Right lung (tissue), 10 donors: ENCODE data around the gene RPRM. TPM values are rescaled to one million over a fixed set of nuclear protein-coding genes. Genes with fewer than 3 reads are reported as not detected.
A peak's percentile ranks its signal among the peaks of the same experiment; 100 is the strongest.
"Not testable (repeated sequence)": the region's sequence is repeated elsewhere in the genome, so short reads cannot be mapped to it uniquely, and the experiment has no call there.

Source experiments
- DNase-seq, 2 donors: peaks; one replicate each; pipeline ENCODE4 v3.0.0-alpha.2; 2013
- long read RNA-seq, 8 donors: transcript quantifications; one replicate each; lab custom pipeline, GENCODE V29; 2026
- polyA plus RNA-seq, 5 donors: library from polyadenylated mRNA; unstranded; fragments of 120-200 nt; gene quantifications; one replicate each; pipeline versions ENCODE4 v1.2.1 to v1.2.3, GENCODE V29; 2013; ENCODE audit warnings: inconsistent platforms in 1 of 5, low replicate concordance in 1 of 5; ENCODE audit not compliant: insufficient read length in 5 of 5, insufficient read depth in 1 of 5

Gene RPRM
- 1 to 10 TPM in 4 of 5 donors, under 1 TPM in 1; 0.58 to 2.0 (median 1.3) TPM for polyA plus RNA-seq
- long read RNA-seq, donor 1, partial matches to known transcripts, result 0 of 1 reads
- long read RNA-seq, donor 1, other reads (novel, unspliced or antisense), result 0 of 1 reads
- long read RNA-seq, donor 2, result 0 reads
- long read RNA-seq, donor 3, partial matches to known transcripts, result 0 of 3 reads
- long read RNA-seq, donor 3, other reads (novel, unspliced or antisense), result 0 of 3 reads
- long read RNA-seq, donor 4, partial matches to known transcripts, result 0 of 2 reads
- long read RNA-seq, donor 4, other reads (novel, unspliced or antisense), result 0 of 2 reads
- long read RNA-seq, donor 5, partial matches to known transcripts, result 0 of 3 reads
- long read RNA-seq, donor 5, other reads (novel, unspliced or antisense), result 0 of 3 reads
- long read RNA-seq, donor 6, partial matches to known transcripts, result 0 of 4 reads
- long read RNA-seq, donor 6, other reads (novel, unspliced or antisense), result 0 of 4 reads
- long read RNA-seq, donor 7, result 0 reads
- long read RNA-seq, donor 8, partial matches to known transcripts, result 0 of 1 reads
- long read RNA-seq, donor 8, other reads (novel, unspliced or antisense), result 0 of 1 reads

DNA sequence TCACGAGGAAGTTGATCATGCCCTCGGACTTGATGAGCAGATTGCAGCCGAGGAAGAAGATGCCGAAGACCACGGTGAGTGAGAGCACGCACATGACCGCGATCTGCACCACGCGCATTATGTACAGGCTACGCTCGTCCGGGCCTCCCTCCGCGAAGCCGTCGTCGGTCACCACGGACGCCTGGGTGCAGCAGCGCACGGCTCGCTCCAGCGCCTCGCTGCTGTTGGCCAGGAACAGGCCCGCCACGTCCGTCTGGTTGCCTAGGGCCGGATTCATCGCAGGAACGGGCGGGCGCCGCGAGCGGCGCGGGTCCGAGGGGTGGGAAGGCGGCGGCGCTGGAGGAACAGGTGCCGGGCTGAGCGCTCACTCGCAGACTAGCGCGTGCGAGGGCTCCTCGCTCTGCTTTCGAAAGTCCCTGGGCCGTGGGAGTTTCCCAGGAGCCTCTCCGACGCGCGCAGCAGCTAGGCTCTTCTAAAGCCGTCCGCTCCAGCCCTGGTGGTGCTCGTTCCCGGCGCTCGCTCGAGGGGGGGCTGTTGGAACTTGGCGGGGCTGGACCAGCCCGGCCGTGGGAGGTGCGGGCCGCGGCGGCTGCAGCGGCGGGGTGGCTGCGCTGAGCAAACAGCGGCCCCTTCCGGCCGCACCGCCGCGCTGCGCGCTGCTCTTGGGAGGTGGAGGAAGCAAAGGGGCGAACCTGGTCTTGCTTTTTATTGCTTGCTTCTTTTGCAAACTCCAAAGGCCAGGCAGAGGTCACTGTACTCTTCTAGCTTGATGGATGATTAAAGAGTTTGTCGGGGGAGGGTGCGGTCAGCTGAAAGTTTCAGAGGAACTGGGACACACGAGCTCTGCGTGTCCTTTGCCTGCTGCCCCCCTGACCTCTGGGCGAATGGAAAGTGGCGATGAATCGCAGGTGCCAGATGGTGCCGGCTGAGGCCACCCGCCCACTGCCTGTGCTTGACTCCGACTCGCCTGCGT lies at the start of gene RPRM:
RPRM (minus strand) TSS at position 474 of the 973 bp plus-strand sequence; CDS start at position 277, 197 bp downstream.
- DNase-seq, result peak; percentile 56 to 65

- DNase-seq, result peak; percentile 10 to 26
These were observed 40.8 kb upstream of the RPRM start for GRCh38 chr2:153519257-153519875.

- DNase-seq, result no peak
These were observed 33.8 kb upstream of the RPRM start for GRCh38 chr2:153512331-153512730.

DNA sequence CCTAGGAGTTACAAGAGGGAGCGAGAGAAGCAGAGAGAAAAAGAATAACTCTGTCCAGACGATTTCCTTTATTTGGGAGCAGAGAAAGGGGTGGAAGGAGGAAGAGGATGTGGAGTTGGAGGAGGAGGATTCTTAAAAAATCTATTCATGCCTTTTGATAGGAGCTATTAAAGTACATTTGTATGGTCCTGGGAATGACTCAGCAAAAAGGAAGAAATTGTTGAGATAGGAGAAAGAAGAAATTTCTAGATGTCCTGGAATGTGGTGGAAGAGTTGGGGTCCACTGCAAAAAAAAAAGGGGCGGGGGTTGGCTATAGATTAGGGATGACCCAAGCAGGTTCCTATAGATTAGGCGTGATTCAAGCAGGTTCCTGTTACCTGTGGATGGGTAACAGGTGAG lies 32.4 kb upstream of the RPRM start:
- DNase-seq, result no peak

- DNase-seq, result no peak
These were observed 30.6 kb upstream of the RPRM start for GRCh38 chr2:153509133-153509532.

- not testable (repeated sequence) for DNase-seq
These were observed 27.9 kb upstream of the RPRM start for GRCh38 chr2:153506499-153506898.

DNA sequence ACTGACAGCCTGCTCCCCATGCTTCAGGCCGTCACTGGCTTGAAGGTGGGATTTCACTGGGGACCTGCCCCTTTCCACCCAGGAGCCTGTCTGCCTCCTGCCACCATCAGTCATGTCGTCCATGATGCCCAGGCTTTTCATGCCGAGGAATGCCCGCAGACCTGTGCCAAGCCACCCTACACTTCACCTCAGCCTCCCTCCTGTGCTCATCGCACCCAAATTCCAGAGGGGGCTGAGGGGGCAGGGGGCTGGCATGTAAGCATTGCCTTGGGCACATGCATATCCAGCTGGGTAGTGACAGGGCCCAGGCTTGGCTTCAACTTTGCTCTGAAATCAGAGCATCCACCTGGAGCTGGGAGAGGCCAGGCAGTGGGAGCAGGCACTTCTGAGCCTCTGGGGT lies 20.9 kb upstream of the RPRM start:
- no peak for DNase-seq

GRCh38 chr2:153497938-153498629 lies 19.5 kb upstream of the RPRM start:
- no peak for DNase-seq

DNA sequence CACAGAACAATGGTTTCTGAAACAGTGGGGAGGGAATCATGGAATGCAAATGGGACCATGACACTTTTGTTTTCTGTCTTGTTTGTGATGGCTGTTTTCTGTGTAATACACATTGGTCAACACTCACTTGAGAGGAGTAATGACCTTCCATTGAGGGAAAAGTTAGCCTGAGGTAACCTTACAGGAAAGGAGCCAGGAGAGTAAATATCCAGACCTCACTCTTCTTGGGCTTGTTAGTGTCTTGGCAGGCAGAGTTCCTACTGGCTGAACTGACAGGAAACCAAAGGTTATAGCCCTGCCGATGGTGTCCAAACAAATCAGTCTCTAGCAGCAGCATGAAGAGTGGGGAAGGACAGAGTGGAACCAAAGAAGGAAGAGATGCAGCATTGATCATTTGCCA lies 17.2 kb upstream of the RPRM start:
- no peak for DNase-seq

DNA sequence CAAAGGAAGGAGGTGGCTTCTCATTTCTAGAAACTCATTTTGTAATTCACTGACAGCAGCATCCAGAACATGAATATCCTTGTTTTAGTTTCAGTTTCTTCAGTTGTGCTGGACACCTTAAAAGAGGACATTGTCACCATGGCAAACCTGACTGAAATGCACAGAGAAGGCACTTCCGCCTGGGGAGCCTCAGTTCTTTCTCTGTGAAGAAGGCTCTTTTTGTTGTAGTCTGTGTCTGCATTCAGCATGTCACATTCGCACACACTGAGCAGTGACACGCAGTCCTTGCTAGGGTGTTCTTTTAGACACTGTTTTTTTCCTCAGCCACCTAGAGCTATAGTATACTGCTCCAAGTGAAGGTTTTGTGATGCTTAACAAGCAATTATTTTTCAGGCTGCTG lies 9.5 kb upstream of the RPRM start:
- no peak for DNase-seq

DNA sequence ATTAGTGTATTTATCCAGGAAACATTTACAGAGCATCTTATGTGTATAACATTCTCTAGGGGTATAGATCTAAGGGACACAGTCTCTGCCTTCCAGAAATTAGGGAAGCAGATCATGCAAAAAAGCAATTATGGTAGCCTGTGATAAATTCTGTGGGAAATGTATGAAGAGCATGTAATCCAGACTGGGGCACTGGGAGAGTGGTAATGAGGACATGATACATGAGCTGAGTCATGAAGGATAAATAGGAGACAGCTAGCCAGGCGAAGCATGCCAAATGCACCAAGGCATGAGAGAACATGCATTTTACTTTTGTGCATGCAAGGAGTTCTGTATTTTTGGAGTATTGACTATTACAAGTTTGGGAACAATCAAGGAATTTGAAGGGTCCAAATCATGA lies 8.9 kb upstream of the RPRM start:
- no peak for DNase-seq

GRCh38 chr2:153479573-153479972 lies 1.0 kb upstream of the RPRM start:
- DNase-seq, result no peak

DNA sequence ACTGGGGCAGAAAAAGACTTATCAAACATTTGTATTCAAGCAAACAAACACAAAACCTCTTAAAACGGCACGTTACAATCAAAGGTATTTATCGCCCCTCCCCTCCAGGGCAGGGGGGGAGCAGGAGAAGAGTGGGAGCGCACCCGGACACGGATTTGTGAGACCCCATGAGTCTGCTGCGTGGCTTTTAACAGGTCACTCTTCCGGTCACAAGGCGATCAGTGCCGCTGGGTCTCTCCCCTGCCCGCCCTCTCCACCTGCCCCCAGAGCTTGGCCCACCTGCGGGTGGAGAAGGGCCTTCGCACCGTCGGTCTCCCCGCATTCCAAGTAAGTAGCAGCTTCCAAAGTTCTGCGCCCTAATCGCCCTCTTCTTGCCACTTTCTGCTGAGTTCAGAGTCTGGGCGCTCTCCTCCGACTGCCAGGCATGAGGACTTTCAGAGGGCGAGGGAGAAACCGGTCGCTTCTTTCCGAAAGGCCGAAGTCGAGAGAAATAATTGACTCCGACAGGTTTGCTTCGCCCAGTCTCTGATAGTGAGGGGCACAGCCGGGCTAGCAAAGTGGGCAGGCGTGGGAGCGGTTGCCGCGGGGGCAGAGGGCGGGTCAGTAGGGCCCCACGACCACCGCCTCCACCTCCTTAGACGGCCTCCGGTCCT lies 800 bp downstream of the RPRM start:
- DNase-seq, result peak in 1 of 2 donors; percentile 1

DNA sequence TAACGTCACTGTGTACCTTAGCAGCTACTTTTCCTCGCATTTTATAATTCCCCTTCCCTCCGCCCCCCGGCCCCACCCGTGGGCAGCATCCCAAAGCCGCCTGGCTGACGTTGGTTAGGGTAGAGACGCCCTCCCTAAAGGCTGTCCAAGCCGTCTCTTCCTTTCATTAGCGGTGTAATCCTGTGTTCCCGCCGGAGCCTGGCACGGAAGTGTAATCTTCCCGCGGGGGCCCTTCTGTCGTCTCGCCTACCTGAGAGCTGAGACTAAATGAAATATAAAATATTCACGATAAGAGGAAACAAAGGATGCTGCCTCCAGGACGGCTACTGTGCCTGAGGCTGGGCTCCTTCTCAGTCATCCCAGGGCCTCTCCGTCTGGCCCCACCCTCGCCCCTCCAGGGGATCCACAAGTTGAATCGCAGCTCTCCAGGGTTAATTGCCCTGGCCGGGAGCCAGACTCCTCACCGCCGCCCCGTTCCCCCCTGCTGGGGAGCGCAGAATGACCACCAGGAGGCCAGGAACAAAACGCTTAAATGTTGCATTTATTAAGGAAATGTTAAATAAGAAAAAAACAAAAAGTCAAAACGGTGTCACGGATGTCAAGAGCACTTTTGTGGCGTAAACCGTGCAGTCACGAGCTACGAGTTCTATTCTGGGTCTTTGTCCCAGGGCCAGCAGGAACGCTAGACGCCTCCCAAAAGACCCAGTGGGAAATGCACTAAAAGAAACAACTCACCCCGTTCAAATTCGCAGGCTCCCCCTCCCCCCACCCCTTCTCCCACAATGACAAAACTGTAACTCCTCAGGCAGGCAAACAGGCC lies 1.5 kb downstream of the RPRM start:
- peak in 1 of 2 donors; percentile 5 for DNase-seq

- no peak for DNase-seq
These were observed 2.1 kb downstream of the RPRM start for GRCh38 chr2:153476491-153476815.

- no peak for DNase-seq
These were observed 3.6 kb downstream of the RPRM start for GRCh38 chr2:153474876-153475435.

GRCh38 chr2:153474407-153474806 lies 4.2 kb downstream of the RPRM start:
- no peak for DNase-seq

DNA sequence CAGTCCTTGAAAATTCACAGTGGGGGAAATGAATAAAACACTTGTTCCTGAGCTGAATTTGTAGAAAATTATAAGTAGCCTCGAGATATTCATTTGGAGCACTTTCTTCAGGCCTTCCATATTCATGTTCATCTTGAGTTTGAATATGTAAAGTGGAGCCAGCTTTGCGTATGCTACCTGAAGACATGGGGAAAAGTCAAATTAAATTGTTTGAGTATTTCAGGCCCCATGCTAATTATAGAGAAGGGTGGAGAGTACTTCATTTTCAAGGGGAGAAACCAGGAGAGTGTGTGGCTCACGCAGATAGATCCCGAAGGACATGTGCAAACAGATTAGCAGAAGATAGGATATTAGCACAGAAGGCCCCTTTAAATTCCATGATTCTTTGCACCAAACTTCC lies 7.7 kb downstream of the RPRM start:
- no peak for DNase-seq

- DNase-seq, result no peak
These were observed 14.2 kb downstream of the RPRM start for GRCh38 chr2:153464395-153464794.
